Measurements from ENCODE around the gene UIMC1. TPM values are rescaled to one million over a fixed set of nuclear protein-coding genes. Genes with fewer than 3 reads are reported as not detected.

Gene UIMC1
- total RNA-seq, 1 donor from 2014 or later: 61.5 TPM

DNA sequence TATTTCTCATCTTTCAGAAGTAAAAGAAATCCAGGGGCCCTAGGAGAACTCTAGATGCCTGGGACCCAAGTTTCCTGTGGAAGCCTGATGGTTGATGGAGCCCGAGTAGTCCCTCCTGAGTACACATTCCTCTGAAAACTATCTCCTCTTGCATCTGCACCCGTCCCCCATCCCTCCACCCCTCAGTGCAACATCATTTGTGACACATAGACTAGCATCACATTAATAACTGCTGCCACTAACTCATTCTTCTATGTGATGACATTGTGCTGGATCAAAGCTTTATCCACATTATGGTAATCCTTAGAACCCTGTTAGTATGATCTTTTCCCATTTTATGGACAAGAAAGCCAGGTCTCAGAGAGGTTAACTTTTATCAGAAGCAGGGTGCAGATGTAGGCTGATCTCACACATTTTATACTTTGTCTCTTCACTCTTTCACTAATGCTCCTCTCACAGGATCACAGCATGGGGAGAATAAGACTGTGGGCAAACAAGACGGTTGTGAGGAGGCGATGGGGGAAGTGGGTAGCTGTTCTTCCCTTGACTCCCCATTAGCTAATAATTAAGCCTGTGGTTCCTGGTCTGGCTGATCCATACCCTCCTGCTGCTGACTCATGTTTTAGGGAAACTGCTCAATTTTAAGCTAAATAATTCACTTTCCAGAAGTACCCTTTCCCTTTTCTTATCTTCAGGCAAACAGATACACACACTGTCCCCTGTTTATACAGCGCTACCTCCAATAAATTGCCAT, 103.5 kb downstream of the UIMC1 start:
- no peak for DNase-seq (ENCODE audit: low read depth in 2 of 2)

DNA sequence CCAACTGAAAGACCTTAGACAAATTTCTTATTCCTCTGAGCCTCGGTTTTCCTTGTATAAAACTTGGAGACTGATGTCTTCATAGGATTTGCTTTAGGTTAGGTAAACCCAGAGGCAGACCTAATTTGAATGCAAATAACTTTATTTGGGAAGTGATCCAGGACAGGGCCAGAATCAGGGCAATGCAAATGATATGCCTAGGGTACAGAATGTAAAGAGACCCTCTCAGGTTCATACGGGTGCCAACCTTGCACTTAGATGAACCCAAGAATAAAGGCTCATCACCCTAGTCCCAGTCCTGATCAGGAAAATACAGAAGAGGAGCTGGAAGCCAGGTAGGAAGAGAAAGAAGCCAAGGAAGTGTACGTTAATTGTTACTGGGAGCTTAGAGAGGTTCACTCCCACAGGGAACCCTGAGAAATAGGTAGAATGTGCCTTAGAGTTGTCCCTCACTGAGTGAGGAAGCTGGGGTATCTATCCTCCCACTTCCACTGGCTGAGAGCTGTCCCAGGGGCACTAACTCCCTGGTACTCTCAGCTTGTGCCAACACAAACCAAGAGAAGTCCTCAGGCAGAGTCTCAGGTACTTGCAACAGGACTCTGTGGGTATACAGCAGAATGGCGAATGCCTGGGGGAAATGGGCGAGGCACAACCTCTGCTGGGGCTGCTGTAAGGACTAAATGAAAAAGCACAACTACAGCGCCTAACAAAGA, 104.3 kb downstream of the UIMC1 start:
- no peak for DNase-seq (ENCODE audit: low read depth in 2 of 2)

DNA sequence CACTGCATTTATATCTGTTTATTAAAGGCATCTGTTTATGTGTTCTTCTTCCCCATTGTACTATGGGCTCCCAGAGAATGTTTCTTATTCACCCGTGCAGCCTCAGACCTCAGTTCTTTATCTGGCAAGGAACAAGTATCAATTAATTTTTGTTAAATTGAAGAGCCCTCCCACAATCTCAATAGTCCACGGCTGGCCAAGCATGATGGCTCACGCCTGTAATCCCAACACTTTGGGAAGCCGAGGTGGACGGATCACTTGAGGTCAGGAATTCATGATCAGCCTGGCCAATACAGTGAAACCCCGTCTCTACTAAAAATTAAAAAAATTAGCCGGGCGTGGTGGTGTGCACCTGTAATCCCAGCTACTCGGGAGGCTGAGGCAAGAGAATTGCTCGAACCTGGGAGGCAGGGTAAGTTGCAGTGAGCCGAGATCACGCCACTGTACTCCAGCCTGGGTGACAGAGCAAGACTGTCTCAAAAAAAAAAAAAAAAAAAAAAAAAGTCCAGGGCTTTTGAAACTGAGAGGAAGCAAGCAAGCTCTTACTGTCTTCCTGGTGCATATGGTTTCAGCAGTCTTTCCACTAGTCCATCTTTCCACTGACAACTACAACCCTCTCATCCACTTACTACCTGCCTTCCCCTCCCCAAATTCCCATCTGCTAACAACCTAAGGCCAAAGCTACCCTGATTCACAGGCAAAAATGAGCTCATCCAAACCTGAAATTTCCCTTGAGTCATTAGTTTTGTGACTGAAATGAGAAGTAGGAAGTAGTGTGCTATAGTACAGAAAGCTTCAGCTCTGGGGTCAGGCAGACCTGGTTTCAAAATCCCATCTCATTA, 105.1 kb downstream of the UIMC1 start:
- DNase-seq (ENCODE audit: low read depth in 2 of 2): no peak

DNA sequence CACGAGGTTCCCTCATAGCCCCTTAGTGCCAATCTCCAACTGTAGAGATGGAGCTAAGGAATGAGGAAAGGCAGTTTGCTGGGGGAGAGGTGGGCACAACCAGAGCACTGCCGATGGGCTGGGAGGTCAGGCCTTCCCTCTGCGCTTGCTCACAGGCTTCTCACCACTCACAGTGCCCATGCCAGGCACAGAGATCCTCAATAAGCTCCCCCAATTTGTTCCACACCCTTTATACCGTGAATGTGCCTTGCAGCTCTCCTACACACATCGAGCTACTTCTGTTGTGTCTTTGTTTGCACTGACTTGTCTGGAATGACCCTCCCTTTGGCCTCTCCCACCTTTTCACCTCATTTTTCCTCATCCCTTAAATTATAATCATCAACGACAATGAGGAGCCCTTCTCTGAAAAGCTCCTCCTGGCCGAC, 105.8 kb downstream of the UIMC1 start:
- no peak for DNase-seq (ENCODE audit: low read depth in 2 of 2)

DNA sequence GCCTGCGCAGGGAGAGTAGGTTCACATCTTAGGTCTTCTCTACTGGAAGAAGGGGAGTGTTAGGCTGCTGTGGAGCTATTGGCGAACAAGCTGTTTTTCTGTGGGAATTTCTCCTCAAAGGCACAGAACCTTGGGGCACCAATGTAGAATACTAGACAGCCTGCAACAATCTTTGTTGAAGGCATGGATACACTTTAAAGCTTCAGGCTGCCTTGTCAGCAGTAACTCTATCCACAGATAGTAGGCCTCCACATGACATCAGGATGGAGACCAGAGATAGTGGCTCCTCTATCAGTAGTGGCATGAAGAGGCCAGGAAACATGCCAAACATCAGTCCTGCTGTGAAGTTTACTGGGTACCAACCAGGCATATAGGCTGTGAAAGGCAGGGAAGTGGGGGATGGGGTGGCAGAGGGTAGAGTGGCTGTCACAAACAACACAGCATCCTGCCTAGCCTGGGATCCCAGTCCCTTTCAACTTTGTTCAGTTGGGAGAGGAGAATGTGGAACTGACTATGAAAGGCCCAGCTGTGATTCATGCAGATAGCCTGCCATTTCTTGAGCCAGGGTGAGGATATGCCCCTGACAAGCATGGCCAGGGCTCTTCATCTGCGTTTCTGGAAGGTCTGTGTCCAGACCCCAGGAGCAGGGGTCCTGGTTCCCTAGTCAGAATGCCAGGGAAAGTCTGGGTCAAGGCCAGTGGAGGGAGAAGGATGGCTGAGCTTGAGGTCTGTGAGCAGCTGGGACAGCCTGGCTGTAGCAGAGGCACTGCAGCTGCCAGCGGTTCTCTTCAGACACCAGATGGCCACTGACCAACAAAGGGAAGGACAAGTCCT, 106.4 kb downstream of the UIMC1 start:
- no peak for DNase-seq (ENCODE audit: low read depth in 2 of 2)

DNA sequence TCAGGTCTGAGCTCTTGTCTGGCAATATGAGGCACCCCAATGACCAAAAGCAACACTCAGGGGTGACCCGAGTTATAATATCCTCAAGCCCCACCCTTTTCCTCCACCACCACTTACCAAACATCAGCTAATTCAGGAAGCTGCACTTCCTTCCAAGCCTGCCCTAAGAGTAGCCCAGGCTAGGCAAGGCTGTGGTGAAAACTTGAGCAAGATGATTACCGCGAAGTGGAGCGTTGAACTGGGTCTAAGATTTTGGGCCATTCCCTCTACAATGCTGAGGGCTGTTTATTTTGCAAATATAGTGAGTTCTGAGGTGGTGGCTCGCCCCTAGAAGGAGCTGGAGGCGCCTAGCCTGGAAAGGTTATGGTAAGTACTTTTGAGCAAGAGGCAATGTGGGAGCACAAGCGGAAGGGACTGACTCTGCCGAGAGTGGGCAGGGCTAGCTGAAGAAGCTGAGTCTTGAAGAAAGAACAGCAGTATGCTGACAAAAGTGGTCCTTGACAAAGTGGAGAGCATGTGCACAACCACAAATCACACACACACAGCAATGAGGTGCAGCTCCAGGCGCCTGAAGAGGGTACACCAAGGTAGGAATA, 107.2 kb downstream of the UIMC1 start, which contains the start of gene HK3:
Gene HK3 (minus strand): TSS at position 51 of the 596 bp plus-strand sequence. CDS start 3,187 bp downstream, outside the sequence.
- peak in 1 of 2 donors; percentile 22 for DNase-seq (ENCODE audit: low read depth in 2 of 2)

DNA sequence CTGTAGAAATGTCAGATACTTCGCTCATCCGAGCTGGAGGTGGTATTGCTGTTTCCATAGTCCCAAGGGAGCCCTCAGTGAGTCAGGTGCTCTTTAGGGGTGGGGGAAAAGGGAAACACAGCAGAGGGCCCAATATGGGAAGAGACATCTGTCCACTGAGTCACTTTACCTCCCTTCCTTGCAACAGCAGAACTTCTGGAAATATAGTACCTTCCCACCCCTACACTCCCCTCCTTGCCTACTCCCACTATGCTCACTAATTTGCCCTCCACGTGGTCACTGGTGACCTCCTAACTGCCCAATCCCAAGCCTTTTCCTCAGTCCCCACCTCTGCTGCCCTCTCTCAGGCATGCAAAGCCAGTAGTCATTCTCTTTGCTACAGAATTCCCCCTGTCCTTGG, 109.3 kb downstream of the UIMC1 start:
- DNase-seq (ENCODE audit: low read depth in 2 of 2): no peak

DNA sequence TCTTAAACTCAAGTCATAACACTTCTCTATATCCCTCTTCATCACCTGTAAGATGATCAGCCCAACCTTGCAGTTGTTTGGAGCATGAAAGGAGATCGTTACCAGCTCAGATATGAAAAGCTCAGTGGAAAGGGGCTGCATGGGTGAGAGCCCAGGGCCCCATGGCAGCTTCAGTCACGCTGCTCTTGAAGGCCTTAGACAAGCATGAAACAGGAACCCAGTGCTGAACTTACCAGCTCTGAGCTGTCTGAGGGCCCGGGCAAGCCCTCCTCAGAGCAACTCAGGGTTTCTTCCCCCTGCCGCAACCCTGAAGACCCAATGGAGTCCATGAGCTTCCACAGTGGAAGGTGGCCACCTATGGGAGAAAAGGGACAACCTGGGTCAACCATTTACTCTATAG, 110.7 kb downstream of the UIMC1 start:
- no peak for DNase-seq (ENCODE audit: low read depth in 2 of 2)

DNA sequence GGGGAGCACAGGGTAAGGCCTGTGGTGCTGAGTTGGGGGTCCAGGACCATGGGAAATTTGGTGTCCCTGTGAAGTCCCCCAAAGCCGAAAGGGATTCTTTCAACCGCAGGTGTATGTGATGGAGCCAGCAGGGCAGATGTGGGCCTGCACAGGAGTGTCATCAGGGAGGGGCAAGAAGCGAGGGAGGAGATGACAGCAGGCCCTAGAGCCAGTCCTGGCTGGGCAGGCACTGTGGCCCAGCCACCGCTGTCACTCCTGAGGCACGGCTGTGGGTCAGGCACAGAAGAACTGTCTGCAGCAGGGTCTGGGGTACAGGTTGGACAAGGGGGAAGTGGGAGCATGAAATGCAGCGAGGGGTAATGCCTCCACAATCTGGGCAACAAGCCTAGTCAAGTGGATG, 112.3 kb downstream of the UIMC1 start:
- DNase-seq (ENCODE audit: low read depth in 2 of 2): no peak

DNA sequence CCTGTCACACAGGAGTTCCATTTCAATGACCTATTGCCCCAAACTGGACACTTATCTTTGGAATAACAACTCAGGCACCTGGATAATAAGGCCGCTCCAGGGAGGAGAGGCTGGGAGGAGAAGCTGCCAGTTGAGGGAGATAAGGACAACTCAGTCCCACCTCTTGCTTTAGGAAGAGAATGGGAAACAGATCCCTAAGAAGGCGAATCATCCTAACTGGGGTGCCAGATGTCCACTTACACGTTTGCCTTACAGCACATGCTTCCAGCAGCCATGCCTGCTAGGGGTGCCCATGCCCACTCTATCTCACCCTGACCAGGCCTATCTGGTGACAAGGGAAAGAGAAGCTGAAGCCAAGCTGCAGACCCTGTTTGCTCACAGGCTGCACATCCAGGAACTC, 113.9 kb downstream of the UIMC1 start:
- DNase-seq (ENCODE audit: low read depth in 2 of 2): no peak

DNA sequence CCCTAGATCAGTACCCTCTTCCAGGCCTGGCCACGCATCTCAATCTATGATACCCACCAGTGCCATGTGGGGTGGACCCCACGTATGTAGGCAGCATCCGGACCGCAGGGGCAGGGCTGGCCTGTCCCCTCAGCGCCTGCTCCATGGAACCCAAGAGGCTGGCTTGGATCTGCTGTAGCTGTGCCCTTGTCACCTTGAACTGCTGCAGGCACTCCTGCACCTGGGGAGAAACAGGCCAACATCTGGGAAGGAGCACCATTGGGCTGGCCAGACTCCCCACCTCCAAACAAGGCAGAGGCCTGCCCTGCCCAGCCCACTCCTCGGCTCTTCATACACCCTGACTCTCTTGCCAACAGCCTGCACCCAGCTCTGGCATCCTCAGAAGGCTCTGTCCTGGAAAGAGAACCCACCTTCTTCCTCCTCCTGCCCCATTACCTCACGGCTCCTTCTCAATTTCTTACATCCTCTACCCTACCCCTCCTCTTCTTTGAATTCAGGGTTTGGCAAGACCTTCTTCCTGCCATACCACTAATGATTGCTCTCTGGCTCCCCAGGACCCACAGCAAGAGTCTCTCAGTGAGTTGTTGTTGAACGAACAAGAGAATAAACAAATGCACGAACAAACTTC, 115.1 kb downstream of the UIMC1 start:
- DNase-seq (ENCODE audit: low read depth in 2 of 2): no peak

DNA sequence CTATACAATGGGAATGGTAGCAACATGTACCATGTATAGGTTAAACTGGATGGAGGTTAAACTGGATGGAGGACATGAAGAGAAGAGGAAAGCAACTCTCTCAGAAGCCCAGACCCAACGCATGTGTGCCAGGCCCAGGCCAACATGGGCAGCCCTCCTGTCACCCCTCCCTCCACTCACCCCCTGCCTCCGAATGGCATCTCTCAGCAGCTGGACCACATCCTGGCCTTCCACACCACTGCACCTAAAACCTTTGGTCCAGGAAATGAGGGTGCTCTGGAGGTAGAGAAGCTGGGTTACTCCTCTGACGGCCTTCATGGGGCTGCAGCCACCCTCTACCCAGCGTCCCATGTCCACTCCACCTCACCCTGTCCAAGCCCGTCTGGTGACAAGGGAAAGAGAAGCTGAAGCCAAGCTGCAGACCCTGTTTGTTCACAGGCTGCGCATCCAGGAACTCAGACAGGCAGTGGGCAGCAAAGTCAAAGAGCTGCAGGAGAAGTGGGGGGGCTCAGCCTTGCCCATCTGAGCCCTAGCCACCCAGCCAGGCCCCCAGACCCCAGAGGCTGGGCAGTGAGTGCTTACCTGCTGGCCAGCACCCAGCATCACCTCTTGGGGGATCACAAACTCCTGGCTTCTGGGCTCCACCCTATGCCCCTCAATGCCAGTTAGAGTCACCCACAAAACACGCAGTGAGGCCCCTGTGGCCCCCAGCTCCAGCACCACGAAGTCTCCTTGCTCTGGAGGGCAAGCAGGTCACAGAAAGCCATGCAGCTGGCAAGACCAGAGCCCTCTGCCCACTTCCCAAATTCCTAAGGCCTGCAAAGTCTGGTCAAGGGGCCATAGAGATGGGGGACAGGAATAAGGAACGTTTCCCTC, 115.9 kb downstream of the UIMC1 start:
- DNase-seq (ENCODE audit: low read depth in 2 of 2): no peak

DNA sequence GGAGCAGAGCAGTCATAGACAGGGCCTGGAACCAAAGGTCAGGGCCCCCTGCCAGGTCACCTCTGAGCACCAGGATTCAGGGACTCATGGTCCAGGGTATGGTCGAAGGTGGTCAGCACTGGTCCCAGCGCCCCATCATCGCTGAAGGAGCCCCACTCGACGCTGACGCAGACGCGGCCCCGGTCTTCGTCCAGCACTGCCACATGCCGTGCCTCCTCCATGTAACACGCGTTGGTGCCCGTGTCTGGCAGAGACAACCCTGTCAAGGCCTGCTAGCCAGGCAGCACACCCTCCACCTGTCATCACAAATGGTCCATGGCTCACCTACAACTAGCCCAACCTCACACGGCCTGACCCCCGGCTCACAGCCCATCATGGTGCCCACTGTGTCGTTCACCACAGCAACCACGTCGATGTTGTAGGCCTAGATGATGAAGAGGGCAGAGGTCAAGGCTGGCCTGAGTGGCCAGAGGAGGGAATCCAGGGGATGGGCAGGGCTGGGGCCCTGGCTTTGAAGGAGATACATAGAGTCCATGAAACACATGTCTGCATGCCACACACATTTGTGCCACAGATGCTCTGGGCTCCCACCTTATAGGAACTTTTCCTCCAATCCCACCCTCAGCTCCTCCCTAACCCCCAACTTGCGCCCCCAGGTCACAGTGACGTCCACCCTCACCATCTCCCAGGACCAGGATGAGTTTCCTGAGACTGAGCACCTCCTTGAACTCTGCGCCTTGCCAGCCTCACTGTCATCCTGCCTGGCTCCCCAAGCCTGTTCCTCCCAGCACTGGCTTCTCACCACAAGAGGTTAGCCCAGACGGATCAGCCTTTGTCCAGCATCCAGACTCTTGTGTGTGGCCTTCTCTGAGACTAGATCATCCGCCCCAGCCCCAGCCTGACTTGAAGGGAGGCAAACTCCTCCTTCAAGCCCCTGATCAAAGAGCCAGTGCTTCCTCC, 117.0 kb downstream of the UIMC1 start:
- no peak for DNase-seq (ENCODE audit: low read depth in 2 of 2)

DNA sequence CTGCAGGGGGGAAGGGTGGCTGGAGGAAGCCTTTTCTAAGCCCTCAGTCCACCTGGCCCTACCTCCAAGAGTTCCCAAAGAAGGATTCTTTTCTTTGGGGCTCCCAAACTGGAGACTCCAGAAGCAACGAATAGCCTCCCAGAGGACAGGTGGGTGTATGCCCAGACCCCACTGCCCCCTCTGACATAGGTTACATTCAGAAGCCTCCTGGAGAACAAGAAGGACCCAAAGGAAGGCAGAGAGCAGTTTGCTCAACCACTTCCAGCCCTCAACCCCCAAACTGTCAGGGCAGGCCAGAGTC, 117.8 kb downstream of the UIMC1 start:
- DNase-seq (ENCODE audit: low read depth in 2 of 2): no peak

DNA sequence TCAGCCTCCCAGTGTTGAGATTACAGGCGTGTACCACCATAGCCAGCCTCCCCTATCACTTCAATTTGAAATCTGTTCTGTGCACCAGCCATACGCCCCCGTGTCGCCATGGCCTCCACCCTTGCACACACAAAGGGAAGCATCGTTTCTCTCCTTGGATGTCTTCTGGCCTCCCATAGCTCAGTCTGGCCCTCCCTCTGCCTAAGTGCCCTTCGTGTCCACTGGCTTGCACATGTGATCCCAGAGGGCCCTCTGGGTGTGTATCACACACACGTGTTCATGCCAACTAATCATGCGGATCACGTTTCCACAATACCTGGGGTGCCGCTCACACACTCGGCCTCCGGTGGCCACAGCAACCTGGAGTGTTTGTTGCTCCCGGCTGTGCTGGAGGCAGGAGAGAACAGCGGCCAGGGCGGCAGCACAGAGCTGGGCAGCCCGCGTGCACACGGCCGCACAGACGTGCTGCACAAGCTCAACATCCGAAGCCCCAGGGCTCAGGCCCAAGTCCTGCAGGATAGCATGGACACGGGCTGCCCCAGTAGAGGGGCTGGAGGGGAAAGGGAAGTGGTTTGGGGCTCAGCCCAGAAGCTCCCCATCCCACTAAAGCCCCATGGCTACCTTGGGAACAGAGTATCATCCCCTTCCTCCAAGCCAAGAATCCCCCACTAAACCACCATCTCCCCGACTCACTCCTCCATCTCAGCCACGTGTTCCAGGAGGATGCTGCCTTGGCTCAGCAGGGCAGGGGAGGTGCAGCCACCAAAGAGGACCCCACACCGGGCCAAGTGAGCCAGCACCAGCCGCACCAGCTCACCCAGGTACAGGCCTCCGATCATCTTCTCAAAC, 118.3 kb downstream of the UIMC1 start:
- DNase-seq (ENCODE audit: low read depth in 2 of 2): no peak

DNA sequence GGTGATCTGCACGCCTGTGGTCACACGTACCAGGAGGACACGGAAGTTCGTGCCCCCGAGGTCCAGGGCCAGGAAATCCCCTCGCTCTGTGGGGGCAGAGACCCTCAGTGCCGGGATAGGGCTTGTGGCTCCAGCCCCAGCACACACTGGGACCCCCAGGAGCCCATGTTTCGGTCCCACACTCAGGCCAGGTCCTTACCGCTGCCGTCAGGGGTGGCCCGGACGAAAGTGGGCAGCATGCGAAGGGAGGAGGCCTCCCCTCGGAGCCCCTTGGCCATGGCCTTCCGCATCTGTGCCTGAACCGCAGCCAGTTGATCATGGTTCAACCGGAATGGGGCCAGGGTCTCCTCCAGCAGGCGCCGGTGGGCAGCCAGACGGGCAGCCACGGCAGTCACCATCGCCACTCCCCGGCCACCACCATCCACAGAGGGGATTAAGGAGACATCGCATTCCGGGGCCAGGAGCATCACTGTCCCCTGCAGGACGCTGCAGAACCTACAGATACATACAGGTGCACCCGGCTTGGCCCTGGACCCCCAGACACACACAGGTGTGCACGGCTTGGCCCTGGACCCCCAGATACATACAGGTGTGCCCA, 119.2 kb downstream of the UIMC1 start:
- DNase-seq (ENCODE audit: low read depth in 2 of 2): no peak

Measured in lung microvascular endothelial cell (primary cell).